NCI-H1436 treated with DMSO at 0.1 percent for 48 hours (cell line): ENCODE results near the gene SMG6.
A peak's percentile ranks its signal among the peaks of the same experiment; 100 is the strongest.
"Not testable (repeated sequence)": the region's sequence is repeated elsewhere in the genome, so short reads cannot be mapped to it uniquely, and the experiment has no call there.

Experiments
- DNase-seq: peaks from one replicate; lab custom pipeline; 2025; lab: John Stamatoyannopoulos, UW

The SMG6 gene

DNA sequence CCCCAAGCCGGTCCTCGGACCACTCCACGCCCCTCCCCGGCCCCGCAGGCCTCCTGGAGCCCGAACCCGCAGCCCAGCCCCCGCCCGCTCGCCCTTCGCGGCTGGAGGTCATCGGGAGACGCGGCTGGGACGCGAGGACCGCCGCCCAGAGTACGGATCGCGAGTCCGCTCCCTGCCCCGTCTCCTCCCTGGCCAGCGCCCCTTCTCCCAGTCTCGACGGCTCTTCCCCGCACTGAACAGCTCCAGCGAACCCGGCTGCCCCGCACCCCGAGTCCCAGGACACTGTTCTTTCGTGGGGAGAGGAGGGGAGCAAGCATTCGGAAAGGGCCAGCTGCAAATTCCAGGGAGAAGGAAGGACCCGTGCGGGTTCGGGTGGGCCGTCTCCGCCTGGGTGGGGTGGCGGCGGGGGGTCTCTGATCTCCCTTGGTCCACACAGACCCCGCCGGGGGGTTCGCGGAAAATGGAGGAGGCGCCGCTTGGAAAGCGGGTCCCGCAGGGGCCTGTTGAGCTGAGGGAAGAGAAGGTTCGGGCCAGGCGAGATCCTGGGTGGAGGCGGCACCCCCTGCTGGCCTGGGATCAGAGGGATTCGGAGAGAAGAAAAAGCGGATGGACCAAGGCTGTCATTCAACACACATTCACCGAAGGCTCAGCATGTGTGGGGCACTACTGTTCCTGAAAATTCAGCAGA lies 277.8 kb downstream of the SMG6 start:
- DNase-seq: no peak

DNA sequence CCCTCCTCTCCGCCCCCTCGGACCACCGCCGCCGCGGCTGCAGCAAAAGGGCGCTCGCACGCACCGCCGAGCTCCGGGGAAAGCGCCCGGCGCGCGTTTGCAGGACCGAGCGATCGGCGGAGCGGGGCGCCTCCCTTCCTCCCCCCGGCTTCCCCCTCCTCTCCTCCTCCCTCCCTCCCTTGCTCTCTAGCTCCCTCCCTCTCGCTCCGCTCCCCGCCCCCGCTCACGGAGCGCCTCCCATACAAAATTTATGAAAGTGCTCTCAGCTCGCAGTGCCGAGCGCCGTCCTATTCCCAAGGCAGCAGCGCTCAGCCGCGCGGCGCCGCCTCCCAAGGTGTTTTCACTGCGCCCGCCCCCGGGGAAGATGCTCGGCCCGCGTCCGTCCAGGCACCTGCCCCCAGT lies 278.4 kb downstream of the SMG6 start, which contains the start of gene RTN4RL1:
RTN4RL1 (minus strand) TSS at position 115 of the 402 bp plus-strand sequence. CDS start 469 bp downstream, outside the sequence.
- peak; percentile 25 for DNase-seq

DNA sequence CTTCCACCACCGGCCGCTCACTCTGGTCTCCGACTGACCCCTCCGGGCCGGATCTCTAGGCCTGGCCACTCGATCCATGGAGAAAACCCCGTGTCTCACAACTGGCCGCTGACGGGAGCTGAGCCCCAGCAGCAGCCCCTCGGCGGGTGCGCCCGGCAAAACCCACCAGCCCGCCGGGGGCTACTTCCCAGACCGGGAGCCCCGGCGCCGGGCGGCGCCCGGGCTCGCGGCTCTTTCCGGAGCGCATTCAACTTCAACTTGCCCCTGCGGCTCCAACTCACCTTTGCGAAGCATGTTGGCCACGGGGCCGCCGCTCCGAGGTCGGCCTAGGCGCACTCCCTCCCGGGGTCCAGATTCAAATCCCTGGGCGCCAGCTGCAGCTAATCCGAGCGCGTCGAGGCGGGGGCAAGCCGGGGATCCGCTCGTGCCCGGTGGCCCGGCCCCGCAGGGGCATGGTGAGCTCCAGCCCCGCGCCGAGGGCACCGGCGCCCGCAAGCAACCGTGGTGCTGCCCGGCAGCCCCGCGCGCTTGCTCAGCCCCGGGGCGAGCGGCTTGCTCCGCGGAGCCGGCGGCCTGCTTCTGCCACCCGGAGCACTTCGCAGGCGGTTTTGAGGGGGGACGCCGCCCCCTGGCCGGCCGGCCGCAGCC lies 278.9 kb downstream of the SMG6 start:
- no peak for DNase-seq

GRCh38 chr17:2023692-2024571 lies 279.7 kb downstream of the SMG6 start:
- DNase-seq: no peak

DNA sequence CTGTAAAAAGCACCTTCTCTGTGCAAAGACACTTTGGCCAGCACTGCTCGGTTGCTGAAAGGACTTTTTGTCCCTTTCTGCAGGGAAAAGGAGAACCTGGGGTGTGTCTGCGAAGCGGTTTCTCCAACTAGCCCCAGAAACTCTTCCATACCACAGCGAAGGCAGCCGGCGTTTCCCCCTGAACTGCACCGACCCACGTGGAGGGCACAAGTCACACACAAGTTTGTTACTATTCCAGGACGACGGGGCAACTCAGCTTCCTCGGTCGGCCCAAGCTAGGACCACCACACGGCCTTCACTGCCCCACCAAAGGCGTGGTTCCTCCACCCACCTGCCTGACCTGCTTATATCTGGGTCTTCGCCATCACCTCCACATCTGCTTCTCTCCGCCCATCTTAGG lies 280.3 kb downstream of the SMG6 start:
- DNase-seq: no peak

DNA sequence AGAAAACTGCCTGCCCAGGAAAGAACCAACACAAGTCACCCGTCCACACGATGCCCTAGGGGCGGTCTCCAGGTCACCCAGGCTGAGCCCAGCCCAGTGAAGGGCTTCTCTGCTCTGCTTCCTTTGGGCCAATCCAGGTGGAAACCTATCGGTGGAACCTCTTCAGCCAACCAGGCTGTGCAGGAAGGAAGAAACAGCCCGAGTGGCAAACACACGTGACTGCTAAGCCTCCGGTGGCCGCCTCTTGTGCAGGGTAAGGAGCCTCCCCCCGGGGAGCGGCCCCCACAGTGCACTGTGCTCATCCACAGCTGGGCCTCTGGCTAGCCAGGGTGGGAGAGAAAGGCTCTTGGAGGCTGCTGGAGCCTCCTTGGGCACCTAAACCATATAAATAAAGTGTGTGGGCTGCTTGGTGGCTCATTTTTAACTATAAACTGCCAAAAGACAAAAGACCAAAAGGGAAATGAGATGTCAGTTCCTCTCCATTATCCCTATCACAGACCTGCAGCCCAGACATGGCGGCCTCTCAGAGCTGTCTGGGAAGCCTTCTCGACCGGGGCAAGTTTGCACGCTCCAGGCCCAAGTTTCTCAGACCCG lies 280.8 kb downstream of the SMG6 start:
- no peak for DNase-seq

GRCh38 chr17:2020721-2021120 lies 282.9 kb downstream of the SMG6 start:
- no peak for DNase-seq

DNA sequence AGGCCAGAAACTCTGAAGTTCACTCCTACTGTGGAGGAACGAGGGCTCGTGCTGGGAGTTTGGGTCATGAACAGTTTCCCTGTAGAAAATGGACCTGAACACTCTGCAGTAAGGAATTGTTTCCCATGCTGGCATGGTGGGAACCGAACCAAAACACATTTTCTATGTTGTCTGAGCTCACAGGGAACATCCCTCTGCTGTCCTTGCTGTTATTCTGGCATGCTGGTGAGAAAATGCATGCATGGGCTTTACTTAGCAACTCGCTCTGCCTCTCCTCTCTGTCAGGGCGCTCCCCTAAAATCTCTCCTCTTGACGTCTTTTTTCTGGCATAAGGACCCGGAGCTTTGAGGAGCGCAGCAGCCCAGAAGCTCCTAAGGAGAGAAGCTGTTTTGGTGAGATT lies 283.9 kb downstream of the SMG6 start:
- DNase-seq: no peak

DNA sequence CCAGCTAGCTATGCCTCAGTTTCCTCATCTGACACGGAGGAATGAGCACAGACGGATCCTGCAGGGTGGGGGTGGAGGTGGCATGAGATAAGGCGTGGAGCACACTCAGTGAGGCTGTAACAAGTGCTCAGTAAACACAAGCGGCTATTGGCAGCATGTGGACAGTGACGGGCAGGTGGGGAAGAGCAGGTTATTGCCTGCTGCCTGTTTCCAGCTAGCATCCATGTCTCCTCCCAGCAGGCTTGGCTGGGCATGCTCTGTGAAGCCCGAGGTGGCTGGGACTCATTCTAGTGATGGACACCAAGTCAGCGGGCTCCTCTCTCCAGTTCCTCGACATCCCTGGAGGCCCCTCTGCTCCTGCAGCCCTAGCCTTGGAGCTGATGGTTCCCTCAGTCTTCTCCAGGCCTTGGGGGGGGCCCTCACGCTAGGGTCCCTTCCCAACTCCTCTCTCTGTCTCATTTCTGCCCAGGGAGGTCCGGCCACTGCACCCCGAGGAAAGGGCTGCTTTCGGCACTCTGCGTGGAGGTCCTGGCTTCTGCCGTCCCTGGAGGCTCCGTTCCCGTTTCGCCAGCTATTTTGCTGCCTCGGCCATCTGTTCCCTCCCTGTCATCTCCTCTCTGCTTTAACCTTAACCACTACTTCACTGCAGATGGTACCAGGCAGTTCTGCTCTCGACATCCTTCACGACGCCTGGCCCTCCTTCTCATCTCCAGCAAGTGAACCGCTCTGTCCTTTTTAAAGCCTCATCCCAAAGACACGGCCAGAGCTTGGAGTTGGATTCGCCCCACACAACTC lies 284.7 kb downstream of the SMG6 start:
- DNase-seq: no peak

DNA sequence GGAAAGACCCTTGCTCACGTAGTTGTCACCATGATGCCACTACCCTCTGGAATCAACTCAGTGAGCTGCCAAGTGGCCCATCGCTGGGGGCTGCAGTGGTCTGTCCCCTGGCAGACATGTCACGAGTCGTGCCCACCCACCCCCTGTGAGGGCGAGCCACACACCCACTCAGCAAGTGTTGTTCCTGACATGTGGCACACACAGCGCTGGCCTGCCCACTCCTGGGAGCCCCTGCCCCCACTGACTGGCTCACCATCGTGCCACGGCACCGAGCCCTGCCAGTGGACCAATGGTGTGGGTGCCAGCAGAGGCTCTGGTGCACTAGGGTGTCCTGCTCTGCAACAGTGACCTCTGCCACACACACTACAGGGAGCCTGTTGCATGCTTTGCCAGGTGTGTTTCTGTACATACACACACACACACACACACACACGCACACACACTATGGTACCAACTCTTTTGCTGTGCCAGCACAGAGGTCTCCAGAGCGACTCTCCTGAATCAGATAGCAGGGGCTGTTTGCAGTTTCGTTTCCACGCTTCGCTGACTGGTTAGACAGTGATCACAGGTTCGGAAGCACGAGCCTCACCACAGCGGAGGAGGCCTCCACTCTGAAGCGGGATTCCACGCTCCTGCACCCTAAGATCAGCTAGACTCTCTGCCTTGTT lies 286.2 kb downstream of the SMG6 start:
- no peak for DNase-seq

DNA sequence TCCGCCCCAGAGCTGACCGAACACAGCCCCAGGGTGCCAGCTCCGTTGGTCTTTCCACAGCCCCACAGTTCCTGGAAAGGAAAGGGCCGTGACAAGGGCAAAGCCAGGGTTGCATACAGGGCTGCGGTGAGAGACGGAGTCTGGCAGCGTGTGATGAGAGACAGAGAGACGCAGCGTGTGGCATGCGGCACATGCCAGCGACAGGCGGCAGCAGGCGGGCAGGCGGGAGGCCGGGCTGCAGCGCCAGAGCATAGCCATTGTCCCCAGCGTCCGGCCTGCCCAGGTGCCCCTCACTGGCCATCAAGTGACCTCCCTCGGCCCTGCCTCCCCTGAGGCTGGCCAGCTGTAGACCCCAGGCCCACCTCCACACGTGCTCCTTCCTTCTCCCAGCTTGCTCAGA lies 287.1 kb downstream of the SMG6 start:
- DNase-seq: no peak

DNA sequence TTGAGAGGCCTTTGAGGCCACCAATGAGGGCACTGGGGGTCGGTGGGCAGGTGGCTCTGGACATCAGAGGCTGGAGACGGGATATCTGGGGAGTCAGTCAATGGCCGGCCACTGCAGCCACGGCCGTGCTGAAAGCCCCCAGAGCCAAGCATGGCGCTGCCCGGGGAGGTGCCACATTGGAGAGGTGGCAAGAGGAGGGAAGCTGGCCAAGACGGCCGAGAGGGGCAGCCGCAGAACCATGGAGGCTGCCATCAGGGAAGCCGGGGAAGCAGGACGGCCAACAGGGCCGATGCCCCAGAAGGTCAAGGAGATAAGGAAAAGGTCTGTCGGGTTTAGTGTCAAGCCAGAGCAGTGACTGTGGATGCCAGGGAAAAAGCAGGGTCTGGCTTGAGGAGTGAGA lies 288.3 kb downstream of the SMG6 start:
- no peak for DNase-seq

GRCh38 chr17:2013994-2014317 lies 289.6 kb downstream of the SMG6 start:
- no peak for DNase-seq

DNA sequence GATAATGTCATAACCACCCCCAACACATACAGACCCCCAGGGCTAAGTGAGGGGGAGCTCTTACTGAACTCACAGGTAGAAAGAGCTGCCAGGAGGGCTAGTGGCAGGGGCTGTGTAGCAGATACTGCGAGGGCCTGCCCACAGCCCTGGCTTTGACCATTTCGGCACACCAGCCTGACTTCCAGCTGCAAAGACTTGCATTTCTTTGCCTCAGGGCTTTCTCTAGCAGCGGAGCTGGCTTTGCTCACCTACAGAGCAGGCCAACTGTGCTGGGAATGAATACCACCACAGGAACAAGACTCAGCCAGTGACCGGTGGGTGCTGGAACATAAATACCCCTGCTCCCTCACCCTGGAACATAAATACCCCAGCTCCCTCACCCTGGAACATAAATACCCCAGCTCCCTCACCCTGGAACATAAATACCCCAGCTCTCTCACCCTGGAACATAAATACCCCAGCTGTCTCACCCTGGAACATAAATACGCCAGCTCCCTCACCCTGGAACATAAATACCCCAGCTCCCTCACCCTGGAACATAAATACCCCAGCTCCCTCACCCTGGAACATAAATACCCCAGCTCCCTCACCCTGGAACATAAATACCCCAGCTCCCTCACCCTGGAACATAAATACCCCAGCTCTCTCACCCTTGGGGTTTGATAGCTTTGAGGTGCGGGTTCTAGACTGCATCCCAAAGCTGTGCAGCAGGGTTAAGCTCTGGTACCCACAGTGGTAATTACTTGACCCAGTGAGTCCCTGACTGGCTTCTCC lies 290.2 kb downstream of the SMG6 start:
- not testable (repeated sequence) for DNase-seq

- no peak for DNase-seq
Measured at GRCh38 chr17:2012499-2012898, 291.1 kb downstream of the SMG6 start.

GRCh38 chr17:2011411-2012371 lies 291.9 kb downstream of the SMG6 start:
- no peak for DNase-seq
